ENCODE measurements around the gene ITGB5. TPM values are rescaled to one million over a fixed set of nuclear protein-coding genes. Genes with fewer than 3 reads are reported as not detected.

The ITGB5 gene
- total RNA-seq, 1 experiment from 2014 or later: 77.8 TPM

GRCh38 chr3:124779751-124780191 lies 107.4 kb downstream of the ITGB5 start:
- Histone ChIP-seq H3K4me2 (ENCODE audit: low read length) (no peak overlapping the region), H3K4me3 (replicated peaks in 1 of 2; ENCODE audit: low read depth in 1 of 2, low read length in 2 of 2) (no peak overlapping the region), H2AFZ (ENCODE audit: low read depth, low read length, poor library complexity, severe bottlenecking) (no peak overlapping the region), H3K4me1 (ENCODE audit: control insufficient read depth in 1 of 2, insufficient read depth in 2 of 2, low read length in 2 of 2) (peaks cover 2 to 5% of the 10 kb centered on the region in 2 experiments; a peak in 3 of 4 replicates), H4K20me1 (ENCODE audit: insufficient read depth) (no peaks in the 10 kb centered on the region), H3K9me3 (ENCODE audit: control insufficient read depth in 1 of 2, insufficient read depth in 1 of 2, low read depth in 1 of 2, low read length in 2 of 2) (no peaks in the 10 kb centered on the region), H3K9me2 (ENCODE audit: insufficient read depth) (no peaks in the 10 kb centered on the region), H3K79me2 (ENCODE audit: insufficient read depth, low read length) (no peaks in the 10 kb centered on the region), H3K36me3 (ENCODE audit: control insufficient read depth in 1 of 2, insufficient read depth in 2 of 2, low read length in 2 of 2) (no peaks in the 10 kb centered on the region), H3K27ac (ENCODE audit: low read depth, low read length) (no peak overlapping the region), H3K9ac (ENCODE audit: low read length) (no peak overlapping the region), H3K27me3 (ENCODE audit: insufficient read depth, low read length) (no peaks in the 10 kb centered on the region)
- ChIA-PET CTCF (interaction anchor here (1.0 to 1.8 kb wide), 2 partner anchors 19 to 122 kb away, joined by 3 to 4 read pairs; no protein-coding TSS in a partner anchor), POLR2A (no interaction called here), RAD21 (ENCODE audit: low non-redundant PET in 1 of 2, low total read pairs in 2 of 2, uncharacterized antibody in 2 of 2, unreplicated experiment in 2 of 2) (no interaction called here)
- ATAC-seq: no peak
- no peak for TF ChIP-seq SP1 (IDR thresholded peaks at IDR 0.05; ENCODE audit: low read depth)
- TF ChIP-seq REST (IDR thresholded peaks at IDR 0.05; ENCODE audit: low read depth): no peak
- no peak for TF ChIP-seq EZH2phosphoT487 (IDR thresholded peaks at IDR 0.05; ENCODE audit: borderline replicate concordance)
- TF ChIP-seq ZFX (IDR thresholded peaks at IDR 0.05): no peak
- TF ChIP-seq TCF7L2 (IDR thresholded peaks at IDR 0.05; ENCODE audit: borderline replicate concordance, extremely low read depth, insufficient read depth, insufficient read length): no peak
- no peak for TF ChIP-seq CBX3 (IDR thresholded peaks at IDR 0.05; ENCODE audit: low read depth)
- TF ChIP-seq ZNF274 (IDR thresholded peaks at IDR 0.05; ENCODE audit: low read depth, low read length): no peak
- TF ChIP-seq EZH2 (IDR thresholded peaks at IDR 0.05): no peak
- no peak for TF ChIP-seq YY1 (IDR thresholded peaks at IDR 0.05; ENCODE audit: extremely low read depth, insufficient replicate concordance, low read depth, low read length)
- TF ChIP-seq ELF1 (IDR thresholded peaks at IDR 0.05; ENCODE audit: borderline replicate concordance, low read depth): no peak
- no peak for TF ChIP-seq EGR1 (IDR thresholded peaks at IDR 0.05; ENCODE audit: low read depth)
- TF ChIP-seq CEBPB (IDR thresholded peaks at IDR 0.05; ENCODE audit: low read depth): no peak
- no peak for TF ChIP-seq SRF (IDR thresholded peaks at IDR 0.05; ENCODE audit: low read depth)
- TF ChIP-seq ZBTB33 (IDR thresholded peaks at IDR 0.05; ENCODE audit: extremely low read depth, insufficient replicate concordance, low read length): no peak
- TF ChIP-seq POLR2AphosphoS5 (IDR thresholded peaks at IDR 0.05; ENCODE audit: low read depth, low read length): no peak
- no peak for TF ChIP-seq CTCF (IDR thresholded peaks at IDR 0.05 in 2 of 3, conservative IDR thresholded peaks at IDR 0.05 in 1 of 3; ENCODE audit: borderline replicate concordance in 1 of 3, insufficient read depth in 1 of 3, low read depth in 2 of 3, low read length in 2 of 3)
- TF ChIP-seq ATF3 (IDR thresholded peaks at IDR 0.05): no peak
- no peak for TF ChIP-seq POLR2A (IDR thresholded peaks at IDR 0.05; ENCODE audit: borderline replicate concordance, extremely low read depth, insufficient read depth, insufficient read length)
- intact Hi-C loops (cut with micrococcal nuclease): no loop called here
- no peak for DNase-seq (ENCODE audit: low read depth, low spot score)
- no TSS peak for BruUV-seq (replicated peaks)
